GM19438 (cell line): ENCODE results near the gene ELP4.
A peak's percentile ranks its signal among the peaks of the same experiment; 100 is the strongest.
"Not testable (repeated sequence)": the region's sequence is repeated elsewhere in the genome, so short reads cannot be mapped to it uniquely, and the experiment has no call there.

Experiments used
- ATAC-seq: cut with Tn5 transposase; IDR thresholded peaks from one replicate; pipeline ENCODE4 v1.9.1; 2021; ENCODE audit warnings: low read depth; ENCODE audit not compliant: unreplicated experiment

ELP4 gene

DNA sequence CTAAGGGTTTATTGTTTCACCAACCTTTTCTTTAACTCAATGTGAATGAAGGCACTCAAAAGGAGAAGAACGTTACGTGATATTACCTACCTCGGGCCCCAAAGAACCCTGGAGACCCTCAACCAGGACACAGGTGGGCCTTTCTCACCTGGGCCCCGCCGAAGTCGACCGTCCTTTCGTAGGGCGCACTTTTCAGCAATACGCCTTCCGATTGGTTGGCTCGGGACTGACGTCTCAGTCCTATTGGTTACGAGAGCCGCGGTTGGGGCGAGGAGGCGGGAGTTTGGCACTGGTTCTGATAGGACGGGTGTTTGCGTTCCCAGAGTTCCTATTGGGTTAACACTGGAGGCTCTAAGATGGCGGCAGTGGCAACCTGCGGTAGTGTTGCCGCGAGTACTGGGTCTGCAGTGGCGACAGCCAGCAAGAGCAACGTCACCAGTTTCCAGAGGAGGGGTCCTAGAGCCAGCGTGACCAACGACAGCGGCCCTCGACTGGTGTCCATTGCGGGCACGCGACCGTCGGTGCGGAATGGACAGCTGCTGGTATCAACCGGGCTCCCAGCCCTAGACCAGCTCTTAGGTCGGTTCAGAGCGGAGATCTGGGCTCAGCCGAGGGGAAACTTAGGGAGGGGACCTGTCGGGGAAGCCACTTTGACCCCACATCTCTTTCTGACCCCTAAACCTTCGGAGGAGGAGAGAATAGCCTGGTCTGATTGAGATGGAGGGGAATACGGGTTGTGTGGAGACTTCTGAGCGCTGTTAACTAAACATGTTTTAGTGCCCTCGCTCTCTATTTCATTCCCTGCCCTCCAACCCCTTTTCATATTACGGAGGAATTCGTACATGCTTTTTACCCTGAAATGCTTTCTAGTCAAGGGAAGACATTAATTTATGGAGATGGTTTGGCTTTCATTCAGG is at the start of gene ELP4, which contains the start of gene IMMP1L:
ELP4 (plus strand) TSS at position 339 of the 917 bp plus-strand sequence; CDS start at position 357, 18 bp downstream.
IMMP1L (minus strand) TSS at position 194 of the 917 bp plus-strand sequence. CDS start 46,346 bp downstream, outside the sequence.
- ATAC-seq: peak; percentile 100

- ATAC-seq: no peak
These were observed 45.1 kb upstream of the ELP4 start for GRCh38 chr11:31464436-31464835.

DNA sequence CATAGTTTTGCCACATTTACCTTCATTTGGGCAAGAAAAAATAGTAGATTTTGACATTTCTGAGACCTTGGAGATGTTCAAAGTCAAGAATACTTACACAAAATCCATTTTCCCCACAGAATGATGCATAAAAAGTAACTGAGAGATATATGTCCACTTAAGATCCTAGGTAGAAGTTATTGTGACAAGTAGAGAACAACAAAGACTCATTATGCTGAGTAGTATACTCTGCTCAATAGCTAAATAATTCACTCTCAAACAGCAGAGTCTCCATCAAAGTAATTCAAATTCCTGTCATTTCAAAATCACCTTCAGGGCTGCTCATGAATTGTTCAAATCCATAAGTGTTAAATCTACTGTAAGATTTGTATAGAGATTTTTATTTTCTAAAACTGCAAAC is 35.5 kb upstream of the ELP4 start:
- no peak for ATAC-seq

GRCh38 chr11:31477528-31478222 is 31.9 kb upstream of the ELP4 start:
- no peak for ATAC-seq

DNA sequence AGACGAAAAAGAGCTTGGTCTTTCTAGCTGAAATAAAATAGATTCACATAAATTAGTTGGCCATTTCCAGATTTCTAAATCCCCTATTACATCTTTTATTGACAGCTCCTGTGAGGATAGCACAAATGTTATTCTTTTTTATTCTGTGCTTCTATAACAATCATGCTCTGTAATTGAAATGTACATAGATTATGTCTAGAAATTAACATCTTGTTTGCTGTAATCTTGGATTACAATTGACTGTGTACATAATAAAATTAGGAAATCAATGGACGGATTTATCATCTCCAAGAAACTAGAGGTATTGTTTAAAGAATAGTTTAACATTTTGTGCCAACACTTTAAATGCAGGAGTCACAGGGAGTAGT is 31.4 kb upstream of the ELP4 start:
- ATAC-seq: no peak

DNA sequence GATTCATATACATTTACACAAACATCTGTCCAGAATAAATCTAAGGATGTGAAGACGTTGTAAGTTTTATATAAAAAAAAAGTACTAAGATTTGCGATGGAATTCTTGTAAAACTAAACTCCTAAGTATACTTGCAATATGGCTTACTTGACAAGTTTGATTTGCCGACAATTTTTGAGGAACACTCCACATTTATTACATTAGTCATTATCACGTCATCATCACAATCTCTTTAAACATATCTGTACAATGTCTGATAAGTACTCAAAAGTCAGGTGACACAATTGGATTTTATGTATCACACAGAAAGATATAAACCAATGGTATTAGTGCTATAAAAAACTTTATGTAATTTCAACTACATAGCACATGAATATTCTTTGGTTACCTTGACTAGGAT is 30.5 kb upstream of the ELP4 start:
- ATAC-seq: no peak

DNA sequence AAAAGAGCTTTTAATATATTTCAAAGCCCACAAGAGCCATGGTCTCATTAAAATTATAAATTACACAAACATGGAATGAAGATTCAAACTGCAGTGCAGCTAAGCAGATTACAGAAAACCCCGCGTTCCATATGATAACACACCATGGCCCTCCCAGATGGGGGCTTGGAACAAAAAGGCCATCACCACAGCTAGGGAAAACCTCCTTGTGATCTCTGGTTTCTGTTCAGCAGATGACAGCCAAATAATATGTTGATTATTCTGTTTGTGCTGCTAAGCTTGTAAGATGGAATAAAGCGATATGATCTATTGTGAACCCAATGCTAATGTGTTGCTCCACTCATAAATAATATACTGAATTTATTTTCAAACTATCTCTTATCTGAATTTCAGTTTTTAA is 28.6 kb upstream of the ELP4 start:
- ATAC-seq: no peak

- no peak for ATAC-seq
These were observed 25.1 kb upstream of the ELP4 start for GRCh38 chr11:31484497-31484896.

DNA sequence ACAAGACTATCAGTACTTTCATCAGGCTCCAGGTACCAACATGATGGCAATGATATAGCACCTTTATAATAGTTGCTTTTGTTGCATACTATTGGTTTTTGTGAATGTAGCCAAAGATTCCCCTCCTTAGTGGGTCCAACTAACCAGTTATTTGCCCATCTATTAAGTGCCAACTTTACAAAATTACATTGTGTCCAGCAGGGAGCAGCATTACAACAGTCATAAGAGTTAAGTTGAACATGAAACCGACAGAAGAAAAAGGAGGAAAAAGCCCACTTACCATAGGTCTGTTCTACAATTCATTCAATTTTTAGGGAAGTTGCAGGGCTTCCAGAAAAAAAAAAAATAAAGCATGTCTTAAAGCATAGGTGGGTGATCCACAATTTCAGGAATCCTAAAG is 21.7 kb upstream of the ELP4 start:
- ATAC-seq: no peak

- no peak for ATAC-seq
These were observed 17.1 kb upstream of the ELP4 start for GRCh38 chr11:31492320-31492913.

DNA sequence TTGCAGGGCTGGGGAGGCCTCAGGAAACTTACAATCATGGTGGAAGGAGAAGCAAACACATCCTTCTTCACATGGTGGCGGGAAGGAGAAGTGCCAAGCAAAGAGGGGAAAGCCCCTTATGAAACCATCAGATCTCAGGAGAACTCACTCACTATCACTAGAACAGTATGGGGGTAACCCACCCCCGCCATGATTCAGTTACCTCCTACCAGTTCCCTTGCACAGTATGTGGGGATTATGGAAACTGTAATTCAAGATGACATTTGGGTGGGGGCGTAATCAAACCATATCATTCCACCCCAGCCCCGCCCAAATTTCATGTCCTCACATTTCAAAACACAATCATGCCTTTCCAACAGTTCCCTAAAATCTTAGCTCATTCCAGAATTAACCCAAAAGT is 16.3 kb upstream of the ELP4 start:
- no peak for ATAC-seq

DNA sequence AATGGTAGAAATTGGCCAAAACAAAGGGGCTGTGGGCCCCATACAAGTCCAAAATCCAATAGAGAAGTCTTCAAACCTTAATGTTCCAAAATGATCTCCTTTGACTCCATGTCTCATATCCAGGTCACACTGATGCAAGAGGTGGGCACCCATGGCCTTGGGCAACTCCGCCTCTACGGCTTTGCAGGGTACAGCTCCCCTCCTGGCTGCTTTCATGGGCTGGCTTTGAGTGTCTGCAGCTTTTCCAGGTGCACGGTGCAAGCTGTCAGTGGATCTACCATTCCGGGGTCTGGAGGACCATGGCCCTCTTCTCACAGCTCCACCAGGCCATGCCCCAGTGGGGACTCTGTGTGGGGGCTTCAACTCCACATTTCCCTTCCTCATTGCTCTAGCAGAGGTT is 15.8 kb upstream of the ELP4 start:
- ATAC-seq: not testable (repeated sequence)

DNA sequence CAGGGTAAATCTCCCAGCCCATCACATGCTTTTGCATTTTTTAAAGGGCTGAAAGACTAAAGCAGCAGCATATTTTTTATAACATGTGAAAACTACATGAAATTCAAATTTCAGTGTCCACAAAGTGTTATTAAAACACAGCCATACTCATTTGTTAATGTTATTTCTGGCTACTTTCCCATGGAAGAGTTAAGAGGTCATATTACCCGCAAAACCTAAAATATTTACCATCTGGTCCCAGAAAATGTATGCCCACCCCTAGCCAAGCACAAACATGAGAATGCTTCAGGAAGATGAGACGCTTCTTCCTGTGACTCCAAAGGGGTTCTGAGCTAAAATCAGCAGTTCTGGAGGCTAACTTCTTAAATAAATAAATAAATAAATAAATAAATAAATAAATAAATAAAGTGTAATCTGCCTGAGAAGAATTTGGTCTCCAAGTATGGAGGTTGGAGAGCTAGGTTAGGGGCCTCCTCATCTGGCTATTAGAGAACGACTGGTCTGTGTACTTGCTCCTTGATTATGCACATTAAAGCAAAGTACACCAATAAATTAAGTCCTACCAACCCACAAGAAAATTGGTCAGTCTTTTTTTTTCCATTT is 9.9 kb upstream of the ELP4 start:
- ATAC-seq: no peak

DNA sequence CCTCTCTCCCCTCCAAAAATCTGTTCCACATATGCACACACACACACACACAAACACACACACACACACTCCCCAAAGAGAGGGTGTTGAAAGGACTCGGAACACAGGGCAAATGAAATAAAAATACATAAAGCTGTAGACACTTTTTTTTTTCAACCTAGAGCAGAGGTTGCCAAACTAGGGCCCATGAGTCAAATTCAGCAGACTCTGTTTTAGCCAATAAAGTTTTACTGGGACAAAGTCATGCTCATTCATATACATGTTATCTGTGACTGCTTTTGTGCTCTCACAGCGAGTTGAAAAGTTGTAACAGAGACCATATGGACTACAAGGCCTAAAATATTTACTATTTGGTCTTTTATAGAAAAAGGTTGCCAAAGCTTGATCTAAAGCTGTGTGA is 9.0 kb upstream of the ELP4 start:
- ATAC-seq: no peak

GRCh38 chr11:31509051-31509428 is 527 bp upstream of the ELP4 start:
- ATAC-seq: peak; percentile 5

GRCh38 chr11:31512117-31512516 is 2.5 kb downstream of the ELP4 start:
- ATAC-seq: no peak

DNA sequence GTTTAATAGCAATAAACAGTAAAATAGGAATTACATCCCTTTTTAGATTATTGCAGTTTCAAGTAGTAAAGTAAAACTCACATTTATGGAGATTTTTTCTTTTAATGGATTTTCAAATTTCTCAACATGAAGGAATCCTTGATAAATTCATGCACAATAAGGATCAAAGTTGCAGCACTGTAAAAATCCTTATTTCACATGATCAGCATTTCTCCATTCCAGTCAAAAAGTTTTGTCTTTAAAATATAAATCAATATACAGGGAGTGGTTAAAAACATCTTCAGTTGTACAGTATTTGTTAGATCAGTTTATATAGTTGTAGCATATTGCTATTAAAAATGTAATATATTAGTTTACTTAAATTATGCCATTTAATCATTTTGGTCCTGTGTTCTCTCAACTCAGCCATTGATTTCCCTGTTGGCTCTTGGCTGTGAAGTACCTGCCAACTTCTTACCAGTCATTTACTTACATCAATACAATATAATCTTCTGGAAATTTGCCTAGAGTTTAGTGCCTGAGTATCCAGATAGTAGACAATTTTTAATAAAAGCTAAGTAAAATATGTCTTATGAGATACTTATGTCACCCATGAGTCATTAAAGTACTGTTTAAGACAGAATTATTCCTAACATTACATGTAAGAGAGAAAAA is 12.1 kb downstream of the ELP4 start:
- ATAC-seq: no peak

- no peak for ATAC-seq
These were observed 19.6 kb downstream of the ELP4 start for GRCh38 chr11:31529189-31529588.

DNA sequence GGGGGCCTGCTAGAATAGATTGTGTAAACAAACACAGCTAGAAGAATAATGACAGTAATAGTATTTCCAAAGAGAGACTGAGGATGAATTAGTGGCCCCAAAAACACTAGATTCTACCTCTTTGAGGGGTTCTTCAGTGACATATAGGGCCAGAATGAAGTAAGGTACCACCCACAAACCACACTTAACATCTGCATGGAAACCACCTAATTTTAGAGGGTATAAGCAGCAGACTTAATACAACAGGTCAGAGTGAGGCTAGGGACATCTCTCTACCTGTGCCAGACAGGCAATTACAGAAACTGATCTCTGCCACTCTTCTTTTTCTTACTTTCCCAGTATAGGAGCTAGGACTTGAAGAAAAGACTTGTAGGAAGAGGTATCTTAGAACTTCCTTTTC is 20.1 kb downstream of the ELP4 start:
- no peak for ATAC-seq

GRCh38 chr11:31531293-31531692 is 21.7 kb downstream of the ELP4 start:
- no peak for ATAC-seq

DNA sequence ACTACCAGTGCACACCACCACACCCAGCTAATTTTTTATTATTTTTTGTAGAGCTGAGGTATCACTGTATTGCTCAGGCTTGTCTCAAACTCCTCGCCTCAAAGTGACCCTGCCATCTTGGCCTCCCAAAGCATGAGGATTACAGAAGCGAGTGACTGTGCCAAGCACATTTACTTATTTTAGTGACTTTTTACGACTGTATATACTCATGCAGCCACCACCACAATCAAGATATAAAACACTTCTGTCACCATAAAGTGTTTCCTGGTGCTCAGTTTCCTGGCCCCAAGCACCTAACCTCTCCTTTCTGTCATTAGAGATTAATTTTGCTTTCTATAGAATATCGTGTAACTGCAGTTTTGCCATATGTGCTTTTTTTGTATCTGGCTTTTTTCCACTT is 25.9 kb downstream of the ELP4 start:
- no peak for ATAC-seq
